ENCODE measurements around the gene AMDHD2. TPM values are rescaled to one million over a fixed set of nuclear protein-coding genes. Genes with fewer than 3 reads are reported as not detected.
"Not testable (repeated sequence)": the region's sequence is repeated elsewhere in the genome, so short reads cannot be mapped to it uniquely, and the experiment has no call there.

The AMDHD2 gene
- polyA plus RNA-seq (ENCODE audit: insufficient read length in 12 of 12) = 10 to 100 TPM in 5 of 12 donors, 1 to 10 TPM in 6, not detected in 1; 8.2 to 58.4 (median 9.6) TPM
- long read RNA-seq, donor 1, transcript AMDHD2-205 (2 exons, 859 nt) = major isoform, 6 of 12 reads
- long read RNA-seq, donor 1, partial matches to known transcripts = 0 of 12 reads
- long read RNA-seq, donor 1, other reads (novel, unspliced or antisense) = 0 of 12 reads
- long read RNA-seq, donor 2, partial matches to known transcripts = 0 of 1 reads
- long read RNA-seq, donor 2, other reads (novel, unspliced or antisense) = 0 of 1 reads
- long read RNA-seq, donor 3, partial matches to known transcripts = 0 of 3 reads
- long read RNA-seq, donor 3, other reads (novel, unspliced or antisense) = 0 of 3 reads
- long read RNA-seq, donor 4 = 0 reads
- long read RNA-seq, donor 5, partial matches to known transcripts = 0 of 2 reads
- long read RNA-seq, donor 5, other reads (novel, unspliced or antisense) = 0 of 2 reads
- long read RNA-seq, donor 6, partial matches to known transcripts = 0 of 2 reads
- long read RNA-seq, donor 6, other reads (novel, unspliced or antisense) = 0 of 2 reads
- long read RNA-seq, donor 7, partial matches to known transcripts = 0 of 4 reads
- long read RNA-seq, donor 7, other reads (novel, unspliced or antisense) = 0 of 4 reads
- long read RNA-seq, donor 8, partial matches to known transcripts = 0 of 3 reads
- long read RNA-seq, donor 8, other reads (novel, unspliced or antisense) = 0 of 3 reads
- long read RNA-seq, donor 9, partial matches to known transcripts = 0 of 3 reads
- long read RNA-seq, donor 9, other reads (novel, unspliced or antisense) = 0 of 3 reads
- long read RNA-seq, donor 10, partial matches to known transcripts = 0 of 4 reads
- long read RNA-seq, donor 10, other reads (novel, unspliced or antisense) = 0 of 4 reads
- long read RNA-seq, donor 11, partial matches to known transcripts = 0 of 3 reads
- long read RNA-seq, donor 11, other reads (novel, unspliced or antisense) = 0 of 3 reads

DNA sequence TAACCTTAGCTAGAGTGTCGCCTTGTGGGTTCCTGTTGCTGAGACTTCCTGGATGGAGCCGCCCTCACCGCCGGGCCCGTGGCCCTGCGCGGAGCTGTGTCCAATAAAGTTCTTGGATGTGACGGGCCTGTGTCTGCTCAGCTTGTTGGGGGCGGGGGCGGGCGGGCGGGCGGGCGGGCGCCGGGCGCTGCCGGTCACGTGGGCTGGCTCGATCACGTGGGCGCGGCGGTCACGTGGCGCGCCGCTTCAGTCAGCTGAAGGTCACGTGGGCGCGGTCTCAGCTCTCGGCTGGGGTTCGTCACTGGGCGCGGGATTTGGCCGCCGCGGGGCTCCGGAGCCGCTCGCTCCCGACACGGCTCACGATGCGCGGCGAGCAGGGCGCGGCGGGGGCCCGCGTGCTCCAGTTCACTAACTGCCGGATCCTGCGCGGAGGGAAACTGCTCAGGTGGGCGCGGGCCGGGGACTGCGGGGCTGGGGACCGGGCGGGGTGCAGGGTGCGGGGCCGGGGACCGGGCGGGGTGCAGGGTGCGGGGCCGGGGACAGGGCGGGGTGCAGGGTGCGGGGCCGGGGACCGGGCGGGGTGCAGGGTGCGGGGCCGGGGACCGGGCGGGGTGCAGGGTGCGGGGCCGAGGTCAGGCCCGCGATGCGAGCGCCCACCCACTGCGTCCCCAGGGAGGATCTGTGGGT lies at the start of gene AMDHD2:
AMDHD2 (plus strand) TSS at position 275 of the 687 bp plus-strand sequence; CDS start at position 363, 88 bp downstream.
- DNase-seq = peak; percentile 92

GRCh38 chr16:2470603-2471015 lies 49.6 kb upstream of the AMDHD2 start:
- DNase-seq = no peak

DNA sequence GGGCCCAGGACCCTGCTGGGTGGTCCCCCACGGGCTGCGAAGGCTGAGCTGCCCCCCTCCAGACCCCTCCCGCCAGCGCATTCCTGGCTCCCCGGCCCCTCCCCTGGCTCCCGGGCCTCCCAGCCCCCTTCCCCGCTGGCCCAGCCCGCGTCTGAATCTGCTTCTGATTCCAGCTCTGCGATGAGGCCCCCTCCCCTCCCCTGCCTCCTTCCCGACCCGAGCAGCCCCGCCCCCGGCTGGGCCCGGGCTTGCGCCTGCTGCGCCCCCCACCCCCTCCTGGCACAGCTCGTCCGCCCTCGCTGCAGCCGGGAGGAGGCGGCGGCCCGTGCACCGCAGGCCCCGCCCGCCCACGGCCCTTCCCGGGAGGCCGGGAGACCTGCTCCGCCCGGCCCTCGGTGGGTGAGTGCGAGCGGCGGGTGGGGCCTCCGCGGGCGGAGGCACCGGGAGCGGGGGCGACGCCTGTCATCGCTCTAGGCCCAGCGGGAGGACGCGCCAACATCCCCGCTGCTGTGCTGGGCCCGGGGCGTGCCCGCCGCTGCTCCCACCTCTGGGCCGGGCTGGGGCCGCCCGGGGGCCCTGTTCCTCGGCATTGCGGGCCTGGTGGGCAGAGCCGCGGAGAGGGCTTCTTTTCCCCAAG lies 49.0 kb upstream of the AMDHD2 start, which contains the start of gene NTN3:
NTN3 (plus strand) TSS at position 282 of the 637 bp plus-strand sequence. CDS start 405 bp downstream, outside the sequence.
- peak; percentile 65 for DNase-seq

DNA sequence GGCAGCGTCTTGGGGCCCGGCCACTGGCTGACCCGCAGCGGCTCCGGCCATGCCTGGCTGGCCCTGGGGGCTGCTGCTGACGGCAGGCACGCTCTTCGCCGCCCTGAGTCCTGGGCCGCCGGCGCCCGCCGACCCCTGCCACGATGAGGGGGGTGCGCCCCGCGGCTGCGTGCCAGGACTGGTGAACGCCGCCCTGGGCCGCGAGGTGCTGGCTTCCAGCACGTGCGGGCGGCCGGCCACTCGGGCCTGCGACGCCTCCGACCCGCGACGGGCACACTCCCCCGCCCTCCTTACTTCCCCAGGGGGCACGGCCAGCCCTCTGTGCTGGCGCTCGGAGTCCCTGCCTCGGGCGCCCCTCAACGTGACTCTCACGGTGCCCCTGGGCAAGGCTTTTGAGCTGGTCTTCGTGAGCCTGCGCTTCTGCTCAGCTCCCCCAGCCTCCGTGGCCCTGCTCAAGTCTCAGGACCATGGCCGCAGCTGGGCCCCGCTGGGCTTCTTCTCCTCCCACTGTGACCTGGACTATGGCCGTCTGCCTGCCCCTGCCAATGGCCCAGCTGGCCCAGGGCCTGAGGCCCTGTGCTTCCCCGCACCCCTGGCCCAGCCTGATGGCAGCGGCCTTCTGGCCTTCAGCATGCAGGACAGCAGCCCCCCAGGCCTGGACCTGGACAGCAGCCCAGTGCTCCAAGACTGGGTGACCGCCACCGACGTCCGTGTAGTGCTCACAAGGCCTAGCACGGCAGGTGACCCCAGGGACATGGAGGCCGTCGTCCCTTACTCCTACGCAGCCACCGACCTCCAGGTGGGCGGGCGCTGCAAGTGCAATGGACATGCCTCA lies 48.3 kb upstream of the AMDHD2 start:
- no peak for DNase-seq

DNA sequence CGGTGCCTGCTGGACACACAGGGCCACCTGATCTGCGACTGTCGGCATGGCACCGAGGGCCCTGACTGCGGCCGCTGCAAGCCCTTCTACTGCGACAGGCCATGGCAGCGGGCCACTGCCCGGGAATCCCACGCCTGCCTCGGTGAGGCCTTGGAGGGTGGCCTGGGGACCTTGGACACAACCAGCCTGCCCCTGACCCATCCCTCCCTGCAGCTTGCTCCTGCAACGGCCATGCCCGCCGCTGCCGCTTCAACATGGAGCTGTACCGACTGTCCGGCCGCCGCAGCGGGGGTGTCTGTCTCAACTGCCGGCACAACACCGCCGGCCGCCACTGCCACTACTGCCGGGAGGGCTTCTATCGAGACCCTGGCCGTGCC lies 47.7 kb upstream of the AMDHD2 start:
- no peak for DNase-seq

DNA sequence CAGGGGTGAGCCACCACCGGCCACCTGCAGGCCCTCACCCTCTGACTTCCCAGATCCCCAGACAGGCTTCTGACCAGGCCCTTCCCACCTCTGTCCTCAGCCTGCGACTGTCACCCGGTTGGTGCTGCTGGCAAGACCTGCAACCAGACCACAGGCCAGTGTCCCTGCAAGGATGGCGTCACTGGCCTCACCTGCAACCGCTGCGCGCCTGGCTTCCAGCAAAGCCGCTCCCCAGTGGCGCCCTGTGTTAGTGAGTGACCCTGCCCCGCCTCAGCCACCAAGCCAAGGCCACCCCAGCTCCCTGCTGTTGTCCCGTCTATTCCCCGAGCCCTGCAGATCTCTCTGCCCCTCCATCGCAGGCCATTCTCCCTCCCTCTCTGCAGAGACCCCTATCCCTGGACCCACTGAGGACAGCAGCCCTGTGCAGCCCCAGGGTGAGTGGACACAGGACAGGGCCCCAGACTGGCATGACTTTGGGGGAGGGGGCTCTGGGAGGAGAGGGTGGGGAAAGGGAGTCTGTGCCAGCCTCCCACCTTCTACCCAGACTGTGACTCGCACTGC lies 47.2 kb upstream of the AMDHD2 start:
- DNase-seq = no peak

GRCh38 chr16:2473446-2473926 lies 46.7 kb upstream of the AMDHD2 start:
- no peak for DNase-seq

DNA sequence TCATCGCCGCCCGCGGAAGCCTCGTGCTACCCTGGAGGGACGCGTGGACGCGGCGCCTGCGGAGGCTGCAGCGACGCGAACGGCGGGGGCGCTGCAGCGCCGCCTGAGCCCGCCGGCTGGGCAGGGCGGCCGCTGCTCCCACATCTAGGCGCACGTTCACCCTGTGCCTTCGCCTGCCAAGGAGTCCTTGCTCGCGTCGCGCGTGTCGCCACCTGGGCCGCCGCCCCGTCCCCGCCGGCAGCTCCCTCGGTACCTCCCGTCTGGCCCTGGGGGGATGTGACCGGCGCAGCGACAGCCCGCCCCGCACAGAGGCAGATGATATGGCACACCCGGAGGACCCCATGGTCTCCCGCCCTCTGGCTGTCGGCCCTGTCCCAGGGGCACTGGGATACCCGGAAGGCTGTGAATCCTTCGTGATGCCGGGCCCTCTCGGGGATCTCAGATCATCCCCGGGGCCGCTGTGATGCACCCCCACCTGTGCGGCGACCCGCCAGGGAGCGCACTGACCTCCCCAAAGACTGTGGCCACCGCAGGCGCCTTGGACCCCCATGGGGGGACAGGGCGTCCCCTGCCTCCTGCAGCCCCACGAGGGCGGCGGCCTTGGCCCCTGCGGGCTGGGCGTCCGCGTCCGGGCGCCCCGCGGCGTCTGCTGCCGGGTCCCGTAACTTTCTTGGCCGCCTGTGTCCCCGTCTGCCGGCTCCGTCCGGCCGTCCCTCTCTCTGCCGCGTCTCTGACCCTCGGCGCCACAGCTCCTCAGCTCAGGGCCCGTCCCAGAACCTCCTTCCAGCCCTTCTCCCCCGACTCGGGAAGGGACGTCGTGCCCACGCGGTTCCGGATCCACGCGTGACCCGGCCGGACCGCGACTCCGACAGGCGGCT lies 45.9 kb upstream of the AMDHD2 start:
- no peak for DNase-seq

DNA sequence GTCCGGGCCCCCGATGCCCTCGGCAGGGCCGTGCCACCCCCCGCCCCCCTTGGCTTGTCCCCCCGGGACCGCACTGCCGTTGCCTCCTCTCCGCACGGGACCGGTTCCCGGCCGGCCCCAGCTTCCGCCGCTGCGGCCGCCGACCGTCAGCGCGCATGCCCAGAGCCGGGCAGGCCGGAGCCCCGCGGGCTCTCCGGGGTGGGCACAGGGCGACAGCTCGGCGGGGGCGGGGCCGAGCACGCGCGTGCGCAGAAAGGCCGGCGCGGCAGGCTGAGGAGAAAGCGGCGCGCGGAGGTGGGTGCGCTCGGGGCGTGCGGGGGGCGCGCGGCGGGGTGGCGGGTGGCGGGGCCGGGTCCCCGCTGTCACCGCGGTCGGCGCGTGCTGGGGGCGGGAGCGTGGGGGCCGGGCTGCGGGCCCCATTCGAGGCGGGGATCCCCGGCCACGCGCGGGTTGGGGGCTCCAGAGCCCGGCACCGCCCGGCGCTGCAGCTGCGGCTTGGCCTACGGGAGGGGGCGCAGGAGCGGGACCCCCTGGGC lies 45.2 kb upstream of the AMDHD2 start, which contains the start of gene TBC1D24:
TBC1D24 (plus strand) TSS at position 251 of the 536 bp plus-strand sequence. CDS start 21,022 bp downstream, outside the sequence.
- DNase-seq = peak; percentile 86

- no peak for DNase-seq
Measured at GRCh38 chr16:2475413-2476344, 44.5 kb upstream of the AMDHD2 start.

GRCh38 chr16:2476345-2476720 lies 43.8 kb upstream of the AMDHD2 start:
- DNase-seq = no peak

DNA sequence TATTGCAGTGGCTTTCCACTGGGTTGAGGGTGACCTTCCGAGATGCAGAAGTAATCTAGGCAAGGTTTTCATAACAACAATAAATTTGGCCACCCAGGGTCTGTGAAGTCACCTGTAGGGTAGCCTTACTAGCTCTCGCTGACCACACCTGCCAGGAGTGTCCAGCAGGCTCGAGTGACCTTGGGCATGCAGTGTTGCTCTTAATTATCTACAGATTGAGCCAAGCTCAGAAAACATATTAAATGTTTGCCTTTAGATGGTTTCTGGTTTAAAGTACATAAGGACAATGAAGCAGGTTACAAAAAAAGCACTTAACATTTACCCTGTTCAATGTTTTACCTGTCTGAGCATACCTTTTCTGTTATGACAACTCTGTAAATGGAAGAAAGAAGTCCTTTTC lies 43.4 kb upstream of the AMDHD2 start:
- DNase-seq = no peak

- no peak for DNase-seq
Measured at GRCh38 chr16:2477327-2477726, 42.8 kb upstream of the AMDHD2 start.

GRCh38 chr16:2478279-2478678 lies 41.9 kb upstream of the AMDHD2 start:
- no peak for DNase-seq

DNA sequence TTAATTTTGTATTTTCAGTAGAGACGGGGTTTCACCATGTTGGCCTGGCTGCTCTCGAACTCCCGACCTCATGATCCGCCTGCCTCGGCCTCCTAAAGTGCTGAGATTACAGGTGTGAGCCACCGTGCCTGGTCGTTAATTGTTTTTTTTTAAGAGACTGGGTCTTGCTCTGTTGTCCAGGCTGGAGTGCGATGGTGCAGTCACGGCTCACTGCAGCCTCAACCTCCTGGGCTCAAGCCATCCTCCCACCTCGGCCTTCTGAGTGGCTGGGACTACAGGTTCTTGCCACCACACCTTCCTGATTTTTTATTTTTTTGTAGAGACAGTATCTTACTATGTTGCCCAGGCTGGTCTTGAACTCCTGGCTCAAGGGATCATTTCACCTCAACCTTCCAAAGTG lies 40.2 kb upstream of the AMDHD2 start:
- DNase-seq = not testable (repeated sequence)

DNA sequence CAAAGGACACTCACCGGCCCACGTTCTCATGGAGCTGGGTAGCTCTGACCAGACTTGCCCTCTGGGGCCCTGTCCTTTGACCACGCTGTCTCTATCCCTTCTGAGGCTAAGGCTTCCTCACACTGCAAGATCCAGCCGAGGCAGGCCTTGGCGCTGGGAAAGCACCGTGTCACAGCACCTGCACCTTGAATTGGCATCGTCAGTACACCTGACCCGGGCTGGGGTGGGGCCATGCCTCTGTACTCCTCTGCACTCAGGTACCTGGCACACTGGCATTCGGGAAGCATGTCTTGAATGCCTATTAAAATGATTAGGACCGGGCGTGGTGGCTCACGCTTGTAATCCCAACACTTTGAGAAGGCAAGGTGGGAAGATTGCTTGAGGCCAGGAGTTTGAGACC lies 39.2 kb upstream of the AMDHD2 start:
- DNase-seq = no peak

DNA sequence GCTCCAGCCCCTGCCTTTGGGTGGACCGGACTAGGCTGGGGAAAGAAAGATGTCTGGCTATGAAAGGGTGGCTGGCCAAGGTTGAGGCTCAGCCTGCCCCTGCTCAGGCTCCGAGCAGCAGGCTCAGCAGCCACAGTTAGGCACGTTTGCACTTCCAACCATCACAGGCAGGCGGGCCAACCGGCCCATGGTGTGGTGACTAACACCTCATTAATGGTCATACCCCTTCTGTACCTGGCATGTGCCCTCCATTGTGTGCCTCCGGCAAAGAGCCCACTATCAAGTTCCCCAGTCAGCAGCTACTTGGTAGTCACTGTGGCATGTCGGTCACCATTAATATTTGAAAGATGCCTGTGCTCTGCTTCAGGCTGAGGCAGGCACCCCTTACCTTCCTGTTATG lies 38.5 kb upstream of the AMDHD2 start:
- no peak for DNase-seq
